GM13977 (cell line): ENCODE results near the gene RPL4.
"Not testable (repeated sequence)": the region's sequence is repeated elsewhere in the genome, so short reads cannot be mapped to it uniquely, and the experiment has no call there.

Source experiments
- DNase-seq: peaks from one replicate; pipeline ENCODE4 v3.0.0; 2012; ENCODE audit warnings: low spot score
- CTCF ChIP-seq: IDR thresholded peaks from 2 replicates; pipeline ENCODE4 v1.5.1; 2012; ENCODE audit warnings: mild to moderate bottlenecking, control low read depth; ENCODE audit not compliant: insufficient read depth; ENCODE audit errors: extremely low read depth, missing control alignments
- in situ Hi-C: fragments of 300-500 bp; cut with MboI; formaldehyde crosslinking; loops from one replicate; pipeline ENCODE4 v1.12.0; 2022; ENCODE audit warnings: low sequenced_read_pairs, low pct_unique_long_range_greater_than_20kb, mixed read lengths, inconsistent platforms; ENCODE audit not compliant: unreplicated experiment

Gene RPL4

GRCh38 chr15:66515901-66516322 is 11.3 kb upstream of the RPL4 start:
- no peak for TF ChIP-seq CTCF
- no peak for DNase-seq
- in situ Hi-C loops, result no loop called here

GRCh38 chr15:66514586-66514985 is 9.9 kb upstream of the RPL4 start:
- in situ Hi-C loops, result no loop called here
- TF ChIP-seq CTCF, result no peak
- DNase-seq, result no peak

GRCh38 chr15:66508293-66508883 is 3.7 kb upstream of the RPL4 start:
- in situ Hi-C loops, result no loop called here
- TF ChIP-seq CTCF, result no peak
- DNase-seq, result no peak

GRCh38 chr15:66505818-66506217 is 1.2 kb upstream of the RPL4 start:
- TF ChIP-seq CTCF, result no peak
- in situ Hi-C loops, result no loop called here
- DNase-seq, result no peak

- TF ChIP-seq CTCF, result no peak
- in situ Hi-C loops, result no loop called here
- no peak for DNase-seq
Measured at GRCh38 chr15:66505430-66505811, 766 bp upstream of the RPL4 start.

- no peak for DNase-seq
- TF ChIP-seq CTCF, result no peak
- in situ Hi-C loops, result no loop called here
Measured at GRCh38 chr15:66503780-66504562, 684 bp downstream of the RPL4 start.

- DNase-seq, in situ Hi-C loops: not testable (repeated sequence)
Measured at GRCh38 chr15:66503041-66503648, 1.5 kb downstream of the RPL4 start.
